ENCODE results near the gene RUNDC3A. TPM values are rescaled to one million over a fixed set of nuclear protein-coding genes. Genes with fewer than 3 reads are reported as not detected.

The RUNDC3A gene
- total RNA-seq, 4 donors from 2014 or later: 0.84 TPM; not detected in 3

- TF ChIP-seq CTCF (IDR thresholded peaks at IDR 0.05): no peak
- DNase-seq (ENCODE audit: low spot score): no peak
- no peak for ATAC-seq (ENCODE audit: low FRiP score)
These were observed 41.2 kb downstream of the RUNDC3A start for GRCh38 chr17:44349553-44350070.

GRCh38 chr17:44350733-44351226, 42.4 kb downstream of the RUNDC3A start:
- no peak for ATAC-seq (ENCODE audit: low FRiP score)
- peak in 1 of 3 donors; percentile 27 for TF ChIP-seq CTCF (IDR thresholded peaks at IDR 0.05)
- peak; percentile 54 for DNase-seq (ENCODE audit: low spot score)

- DNase-seq (ENCODE audit: low spot score) (no peak), ATAC-seq (ENCODE audit: low FRiP score) (no peak)
- TF ChIP-seq CTCF (IDR thresholded peaks at IDR 0.05): no peak
These were observed 43.1 kb downstream of the RUNDC3A start for GRCh38 chr17:44351464-44351863.

- no peak for ATAC-seq (ENCODE audit: low FRiP score)
- no peak for TF ChIP-seq CTCF (IDR thresholded peaks at IDR 0.05)
- DNase-seq (ENCODE audit: low spot score): no peak
These were observed 43.8 kb downstream of the RUNDC3A start for GRCh38 chr17:44351961-44352827.

GRCh38 chr17:44352828-44353671, 44.6 kb downstream of the RUNDC3A start:
- no peak for TF ChIP-seq CTCF (IDR thresholded peaks at IDR 0.05)
- no peak for DNase-seq (ENCODE audit: low spot score)
- ATAC-seq (ENCODE audit: low FRiP score): no peak

- ATAC-seq (ENCODE audit: low FRiP score): peak; percentile 38
- no peak for TF ChIP-seq CTCF (IDR thresholded peaks at IDR 0.05)
- no peak for DNase-seq (ENCODE audit: low spot score)
These were observed 45.4 kb downstream of the RUNDC3A start for GRCh38 chr17:44353672-44354331.
